Gastrocnemius medialis (tissue), 4 donors: ENCODE results near the gene SMIM10L1. TPM values are rescaled to one million over a fixed set of nuclear protein-coding genes. Genes with fewer than 3 reads are reported as not detected.

ENCODE experiments used
- ATAC-seq, 2 donors: fragments of 150-250 bp; one replicate each; pipeline ENCODE4 v1.9.1; 2016
- DNase-seq, 2 donors: peaks; one replicate each; pipeline ENCODE4 v3.0.0-alpha.2; 2019
- H3K27ac ChIP-seq, 4 donors: fragments of 200-600 bp; sonication (generic); 1 replicate in 1 of 4; 2 replicates in 3 of 4; pipeline ENCODE4 v1.5.1; 2016 to 2018; ENCODE audit warnings: mild to moderate bottlenecking in 2 of 4, moderate library complexity in 1 of 4
- H3K27me3 ChIP-seq, 3 donors: fragments of 200-600 bp; sonication (generic) in 2 of 3; 1 replicate in 1 of 3; 2 replicates in 2 of 3; pipeline versions ENCODE4 v1.5.1 to v1.6.0; 2016 to 2019; ENCODE audit warnings: mild to moderate bottlenecking in 1 of 3, moderate library complexity in 1 of 3
- H3K36me3 ChIP-seq, 2 donors: fragments of 200-600 bp; sonication (generic) in 1 of 2; one replicate each; pipeline ENCODE4 v1.5.1; 2017 to 2018
- H3K4me1 ChIP-seq, 2 donors: fragments of 200-600 bp; sonication (generic) in 1 of 2; one replicate each; pipeline ENCODE4 v1.5.1; 2016 to 2017; ENCODE audit warnings: mild to moderate bottlenecking in 2 of 2
- H3K4me3 ChIP-seq, 4 donors: fragments of 200-600 bp; sonication (generic) in 3 of 4; 1 replicate in 1 of 4; 2 replicates in 3 of 4; pipeline ENCODE4 v1.5.1; 2016 to 2019; ENCODE audit warnings: mild to moderate bottlenecking in 2 of 4
- H3K9me3 ChIP-seq, 3 donors: fragments of 200-600 bp; sonication (generic) in 2 of 3; 1 replicate in 1 of 3; 2 replicates in 2 of 3; pipeline ENCODE4 v1.5.1; 2016 to 2019
- CTCF ChIP-seq, 5 experiments: fragments of 450-650 bp in 3 of 5; fragments of 200-600 bp in 2 of 5; sonication (generic) in 2 of 5; IDR thresholded peaks in 4 of 5; conservative IDR thresholded peaks in 1 of 5; 1 replicate in 4 of 5; 2 replicates in 1 of 5; pipeline ENCODE4 v1.5.1; 2016 to 2019; ENCODE audit warnings: antibody characterized with exemption in 5 of 5, mild to moderate bottlenecking in 3 of 5, moderate library complexity in 3 of 5
- POLR2A ChIP-seq, 2 donors: fragments of 450-650 bp; IDR thresholded peaks; one replicate each; pipeline ENCODE4 v1.6.1; 2017; ENCODE audit warnings: antibody characterized with exemption in 2 of 2, mild to moderate bottlenecking in 2 of 2, moderate library complexity in 2 of 2
- in situ Hi-C, 4 donors: fragments of 200-750 bp; cut with MboI; loops; one replicate each; pipeline versions ENCODE4 v1.15.0 to v1.8.0; 2017; ENCODE audit warnings: low sequenced_read_pairs in 4 of 4
- intact Hi-C: fragments of 100-400 bp; cut with DNase I; formaldehyde crosslinking; loops from one replicate; pipeline ENCODE4 v1.15.1; 2023; ENCODE audit warnings: low total_unique reads
- total RNA-seq, 4 donors: library from RNA; depleted of rRNA; stranded (reverse); fragments of >200 nt; gene quantifications; one replicate each; pipeline versions ENCODE4 v1.1.0 to v1.2.3, GENCODE V29; 2016

SMIM10L1 gene
- total RNA-seq, 4 donors from 2014 or later = 13.4 to 20.7 (median 16.2) TPM

- TF ChIP-seq POLR2A (IDR thresholded peaks at IDR 0.05) = no peak
- no peak for TF ChIP-seq CTCF (IDR thresholded peaks at IDR 0.05 in 4 of 5, conservative IDR thresholded peaks at IDR 0.05 in 1 of 5)
- Histone ChIP-seq H3K36me3 (no peaks in the 10 kb centered on the region), H3K27ac (peak overlapping the region in 2 of 4 donors; percentile 40 to 56), H3K27me3 (no peaks in the 10 kb centered on the region), H3K9me3 (no peaks in the 10 kb centered on the region), H3K4me3 (no peak overlapping the region), H3K4me1 (peaks cover 19 to 22% of the 10 kb centered on the region in 2 donors)
- in situ Hi-C loops = no loop called here
- ATAC-seq (peak in 1 of 2 donors; percentile 72), DNase-seq (no peak)
- intact Hi-C loops = no loop called here
These were observed 12.0 kb upstream of the SMIM10L1 start for GRCh38 chr12:11158885-11159444.

- Histone ChIP-seq H3K36me3 (no peaks in the 10 kb centered on the region), H3K4me1 (peaks cover 19 to 27% of the 10 kb centered on the region in 2 donors), H3K9me3 (no peaks in the 10 kb centered on the region), H3K27me3 (no peaks in the 10 kb centered on the region), H3K27ac (no peak overlapping the region), H3K4me3 (no peak overlapping the region)
- TF ChIP-seq CTCF (IDR thresholded peaks at IDR 0.05 in 4 of 5, conservative IDR thresholded peaks at IDR 0.05 in 1 of 5) (no peak), POLR2A (IDR thresholded peaks at IDR 0.05) (no peak)
- in situ Hi-C loops = no loop called here
- DNase-seq = no peak
- intact Hi-C loops = no loop called here
- ATAC-seq = no peak
These were observed 8.5 kb upstream of the SMIM10L1 start for GRCh38 chr12:11162502-11162901.

GRCh38 chr12:11164384-11164783, 6.6 kb upstream of the SMIM10L1 start:
- peaks cover 14 to 25% of the 10 kb centered on the region in 2 donors for H3K4me1 ChIP-seq
- H3K36me3 ChIP-seq = no peaks in the 10 kb centered on the region
- no peak for TF ChIP-seq CTCF (IDR thresholded peaks at IDR 0.05 in 4 of 5, conservative IDR thresholded peaks at IDR 0.05 in 1 of 5)
- ATAC-seq (no peak), DNase-seq (no peak)
- in situ Hi-C loops (no loop called here), intact Hi-C loops (no loop called here)
- no peaks in the 10 kb centered on the region for H3K9me3 ChIP-seq
- H3K27ac ChIP-seq = no peak overlapping the region
- no peaks in the 10 kb centered on the region for H3K27me3 ChIP-seq
- H3K4me3 ChIP-seq = no peak overlapping the region

- ATAC-seq = no peak
These were observed 4.7 kb upstream of the SMIM10L1 start for GRCh38 chr12:11166300-11166699.

More at GRCh38 chr12:11166300-11166699, 4.7 kb upstream of the SMIM10L1 start:
- Histone ChIP-seq H3K27me3 (peaks cover 0 to 2% (median 0%) of the 10 kb centered on the region in 3 donors), H3K4me1 (peaks cover 22 to 36% of the 10 kb centered on the region in 2 donors), H3K27ac (no peak overlapping the region), H3K36me3 (no peaks in the 10 kb centered on the region), H3K4me3 (no peak overlapping the region), H3K9me3 (no peaks in the 10 kb centered on the region)
- no peak for TF ChIP-seq POLR2A (IDR thresholded peaks at IDR 0.05)
- TF ChIP-seq CTCF (IDR thresholded peaks at IDR 0.05 in 4 of 5, conservative IDR thresholded peaks at IDR 0.05 in 1 of 5) = no peak
- in situ Hi-C loops = no loop called here
- DNase-seq = no peak
- intact Hi-C loops = no loop called here
